HEK293 (cell line): ENCODE data around the gene PACSIN2.
A peak's percentile ranks its signal among the peaks of the same experiment; 100 is the strongest.

Source experiments
- CTCF ChIA-PET: fragments of 350-600 bp; formaldehyde crosslinking; extraction: SDS; loops from one replicate; lab custom pipeline; 2021; ENCODE audit warnings: antibody characterized with exemption; lab: Yijun Ruan, JAX
- POLR2A ChIA-PET: fragments of 300-600 bp; formaldehyde crosslinking; extraction: SDS; loops from one replicate; lab custom pipeline; 2020; ENCODE audit warnings: antibody characterized with exemption, inconsistent platforms; lab: Yijun Ruan, JAX
- H3K27ac ChIP-seq: fragments of 200-500 bp; sonication (Bioruptor generic); 2 replicates; pipeline ENCODE4 v1.5.1; 2014; ENCODE audit warnings: low read depth, low read length, control low read depth, inconsistent platforms; ENCODE audit errors: extremely low read depth
- H3K36me3 ChIP-seq, 2 experiments: fragments of 200-500 bp in 1 of 2; sonication (Bioruptor generic) in 1 of 2; 1 replicate in 1 of 2; 2 replicates in 1 of 2; pipeline ENCODE4 v1.5.1; 2014 to 2017; ENCODE audit warnings: inconsistent platforms in 2 of 2, low read length in 2 of 2; ENCODE audit not compliant: control insufficient read depth in 2 of 2, insufficient read depth in 1 of 2
- H3K4me1 ChIP-seq: fragments of 200-500 bp; sonication (Bioruptor generic); 2 replicates; pipeline ENCODE4 v1.5.1; 2014; ENCODE audit warnings: mild to moderate bottlenecking, low read length, inconsistent platforms; ENCODE audit not compliant: control insufficient read depth, insufficient read depth
- H3K4me3 ChIP-seq: 2 replicates; pipeline ENCODE4 v1.5.1; 2011; ENCODE audit warnings: low read depth, mild to moderate bottlenecking, control low read depth, low read length, moderate library complexity
- H3K9me3 ChIP-seq: fragments of 200-500 bp; sonication (Bioruptor generic); 2 replicates; pipeline ENCODE4 v1.5.1; 2014; ENCODE audit warnings: low read depth, low read length, inconsistent platforms; ENCODE audit not compliant: control insufficient read depth, insufficient read depth
- GLI2 ChIP-seq: fragments of 450-650 bp; formaldehyde crosslinking; IDR thresholded peaks from 2 replicates; pipeline ENCODE4; 2017; ENCODE audit warnings: missing biosample characterization, missing genetic modification characterization, low read depth, borderline replicate concordance
- KLF1 ChIP-seq: fragments of 450-650 bp; formaldehyde crosslinking; IDR thresholded peaks from 2 replicates; pipeline ENCODE4 v1.5.1; 2016; ENCODE audit warnings: missing biosample characterization, missing genetic modification characterization
- KLF8 ChIP-seq: fragments of 450-650 bp; formaldehyde crosslinking; IDR thresholded peaks from 2 replicates; pipeline ENCODE4 v1.5.1; 2016; ENCODE audit warnings: missing biosample characterization, missing genetic modification characterization
- OSR2 ChIP-seq: fragments of 450-650 bp; formaldehyde crosslinking; IDR thresholded peaks from 2 replicates; pipeline ENCODE4 v1.5.1; 2016; ENCODE audit warnings: missing biosample characterization, missing genetic modification characterization
- SCRT2 ChIP-seq: fragments of 450-650 bp; formaldehyde crosslinking; IDR thresholded peaks from 2 replicates; pipeline ENCODE4 v1.5.1; 2016; ENCODE audit warnings: missing biosample characterization, missing genetic modification characterization
- ZEB2 ChIP-seq: fragments of 450-650 bp; formaldehyde crosslinking; IDR thresholded peaks from 2 replicates; pipeline ENCODE4 v1.5.1; 2016; ENCODE audit warnings: missing biosample characterization, missing genetic modification characterization
- ZFHX2 ChIP-seq: fragments of 450-650 bp; formaldehyde crosslinking; conservative IDR thresholded peaks from 2 replicates; pipeline ENCODE4 v1.5.1; 2016; ENCODE audit warnings: missing biosample characterization, missing genetic modification characterization
- ZFP69B ChIP-seq: fragments of 450-650 bp; formaldehyde crosslinking; IDR thresholded peaks from 2 replicates; pipeline ENCODE4 v1.5.1; 2016; ENCODE audit warnings: missing biosample characterization, missing genetic modification characterization
- ZIC2 ChIP-seq: fragments of 450-650 bp; formaldehyde crosslinking; IDR thresholded peaks from 2 replicates; pipeline ENCODE4 v1.5.1; 2016; ENCODE audit warnings: missing biosample characterization, missing genetic modification characterization
- ZNF16 ChIP-seq: fragments of 450-650 bp; formaldehyde crosslinking; IDR thresholded peaks from 2 replicates; pipeline ENCODE4 v1.5.1; 2016; ENCODE audit warnings: low read depth, missing biosample characterization, missing genetic modification characterization
- ZNF221 ChIP-seq: fragments of 450-650 bp; formaldehyde crosslinking; IDR thresholded peaks from 2 replicates; pipeline ENCODE4 v1.5.1; 2017; ENCODE audit warnings: missing biosample characterization, missing genetic modification characterization, borderline replicate concordance
- ZNF274 ChIP-seq, 2 experiments: fragments of 200-500 bp in 1 of 2; fragments of 450-650 bp in 1 of 2; sonication (Bioruptor generic) in 1 of 2; formaldehyde crosslinking in 1 of 2; IDR thresholded peaks; 2 replicates each; pipeline versions ENCODE4 v1.5.1 to v1.6.1; 2014 to 2016; ENCODE audit warnings: borderline replicate concordance in 1 of 2, inconsistent platforms in 1 of 2, low read length in 1 of 2, missing biosample characterization in 1 of 2, missing genetic modification characterization in 1 of 2
- ZNF350 ChIP-seq: fragments of 450-650 bp; formaldehyde crosslinking; IDR thresholded peaks from 2 replicates; pipeline ENCODE4 v1.5.0; 2017; ENCODE audit warnings: missing biosample characterization, mild to moderate bottlenecking, missing genetic modification characterization
- ZNF37A ChIP-seq: fragments of 450-650 bp; IDR thresholded peaks from 2 replicates; pipeline ENCODE4 v1.5.1; 2018; ENCODE audit warnings: missing biosample characterization, missing genetic modification characterization
- ZNF529 ChIP-seq: fragments of 450-650 bp; formaldehyde crosslinking; IDR thresholded peaks from 2 replicates; pipeline ENCODE4 v1.5.1; 2017; ENCODE audit warnings: missing genetic modification characterization, missing biosample characterization; ENCODE audit not compliant: insufficient replicate concordance
- ZNF530 ChIP-seq: fragments of 450-650 bp; formaldehyde crosslinking; IDR thresholded peaks from 2 replicates; pipeline ENCODE4 v1.5.1; 2016; ENCODE audit warnings: low read depth, missing biosample characterization, missing genetic modification characterization
- ZNF621 ChIP-seq: fragments of 450-650 bp; formaldehyde crosslinking; IDR thresholded peaks from 2 replicates; pipeline ENCODE4 v1.5.1; 2017; ENCODE audit warnings: missing biosample characterization, missing genetic modification characterization
- ZNF624 ChIP-seq: fragments of 450-650 bp; formaldehyde crosslinking; IDR thresholded peaks from 2 replicates; pipeline ENCODE4 v1.5.1; 2017; ENCODE audit warnings: missing biosample characterization, missing genetic modification characterization
- ZNF677 ChIP-seq: fragments of 450-650 bp; IDR thresholded peaks from 2 replicates; pipeline ENCODE4 v1.5.0; 2018; ENCODE audit warnings: missing biosample characterization, mild to moderate bottlenecking, missing genetic modification characterization, moderate library complexity
- ZNF791 ChIP-seq: fragments of 450-650 bp; formaldehyde crosslinking; IDR thresholded peaks from 2 replicates; pipeline ENCODE4 v1.5.1; 2016; ENCODE audit warnings: missing biosample characterization, missing genetic modification characterization
- ZNF830 ChIP-seq: fragments of 450-650 bp; IDR thresholded peaks from 2 replicates; pipeline ENCODE4 v1.5.0; 2018; ENCODE audit warnings: missing biosample characterization, missing genetic modification characterization, low read depth, mild to moderate bottlenecking, moderate library complexity
- ZSCAN5A ChIP-seq: fragments of 450-650 bp; formaldehyde crosslinking; IDR thresholded peaks from 2 replicates; pipeline ENCODE4 v1.5.1; 2016; ENCODE audit warnings: missing biosample characterization, missing genetic modification characterization
- TF ChIP-seq, protein P1 (sequence below): fragments of 450-650 bp; formaldehyde crosslinking; IDR thresholded peaks from 2 replicates; pipeline ENCODE4 v1.5.1; 2016; ENCODE audit warnings: missing biosample characterization, missing genetic modification characterization
- TF ChIP-seq, protein P2 (sequence below): fragments of 450-650 bp; formaldehyde crosslinking; IDR thresholded peaks from 2 replicates; pipeline ENCODE4 v1.5.1; 2016; ENCODE audit warnings: missing biosample characterization, missing genetic modification characterization
- TF ChIP-seq, protein P3 (sequence below): fragments of 450-650 bp; formaldehyde crosslinking; IDR thresholded peaks from 2 replicates; pipeline ENCODE4 v1.5.1; 2016; ENCODE audit warnings: missing biosample characterization, missing genetic modification characterization

The PACSIN2 gene

GRCh38 chr22:43042101-43042780, 27.3 kb upstream of the PACSIN2 start (continued):
- TF ChIP-seq ZNF529 (no peak), ZIC2 (peak; percentile 95), ZNF274 (IDR thresholded peaks at IDR 0.05; ENCODE audit: low read length) (no peak), ZNF274 (tag by site-specific recombination; IDR thresholded peaks at IDR 0.05; ENCODE audit: borderline replicate concordance) (no peak)
- TF ChIP-seq, protein P1, sequence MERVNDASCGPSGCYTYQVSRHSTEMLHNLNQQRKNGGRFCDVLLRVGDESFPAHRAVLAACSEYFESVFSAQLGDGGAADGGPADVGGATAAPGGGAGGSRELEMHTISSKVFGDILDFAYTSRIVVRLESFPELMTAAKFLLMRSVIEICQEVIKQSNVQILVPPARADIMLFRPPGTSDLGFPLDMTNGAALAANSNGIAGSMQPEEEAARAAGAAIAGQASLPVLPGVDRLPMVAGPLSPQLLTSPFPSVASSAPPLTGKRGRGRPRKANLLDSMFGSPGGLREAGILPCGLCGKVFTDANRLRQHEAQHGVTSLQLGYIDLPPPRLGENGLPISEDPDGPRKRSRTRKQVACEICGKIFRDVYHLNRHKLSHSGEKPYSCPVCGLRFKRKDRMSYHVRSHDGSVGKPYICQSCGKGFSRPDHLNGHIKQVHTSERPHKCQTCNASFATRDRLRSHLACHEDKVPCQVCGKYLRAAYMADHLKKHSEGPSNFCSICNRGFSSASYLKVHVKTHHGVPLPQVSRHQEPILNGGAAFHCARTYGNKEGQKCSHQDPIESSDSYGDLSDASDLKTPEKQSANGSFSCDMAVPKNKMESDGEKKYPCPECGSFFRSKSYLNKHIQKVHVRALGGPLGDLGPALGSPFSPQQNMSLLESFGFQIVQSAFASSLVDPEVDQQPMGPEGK = no peak

DNA sequence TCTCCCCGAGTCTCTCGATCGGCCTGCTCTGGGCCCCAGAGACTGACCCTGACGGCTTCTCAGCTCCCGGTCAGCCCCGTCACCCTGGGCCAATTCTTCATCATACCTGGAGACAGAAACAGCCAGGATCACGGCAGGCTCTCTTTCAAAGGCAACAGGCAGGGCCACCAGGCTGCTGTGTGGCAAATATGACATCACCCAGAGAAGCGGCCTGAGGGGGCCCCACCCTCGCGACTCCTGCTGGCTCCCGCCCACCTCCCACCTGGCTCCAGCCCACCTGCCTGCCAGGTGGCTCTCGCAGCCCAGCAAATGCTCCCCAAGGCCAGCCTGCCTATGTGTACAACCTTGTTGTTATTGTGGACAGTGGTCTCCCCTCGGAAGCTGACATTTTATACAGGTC, 24.9 kb upstream of the PACSIN2 start:
- Histone ChIP-seq H3K4me3 (no peak overlapping the region), H3K4me1 (no peaks in the 10 kb centered on the region)
- CTCF ChIA-PET = interaction anchor here (0.5 to 2.5 kb wide), 5 partner anchors 11 to 143 kb away, joined by 3 to 10 read pairs (median 3); no protein-coding TSS in a partner anchor
- 0 out of 2 replicates have a peak, but pooled peaks have one; percentile 52 for TF ChIP-seq ZIC2
- no peak for TF ChIP-seq ZNF37A (tag by site-specific recombination)
- TF ChIP-seq ZSCAN5A (tag by site-specific recombination) = no peak
- TF ChIP-seq GLI2 = no peak
- TF ChIP-seq KLF1 (tag by site-specific recombination) = peak; percentile 56
- TF ChIP-seq KLF8 = 0 out of 2 replicates have a peak, but pooled peaks have one; percentile 31
- TF ChIP-seq ZNF791 (tag by site-specific recombination) = no peak
- TF ChIP-seq ZFP69B = peak; percentile 57
- TF ChIP-seq ZNF16 (tag by site-specific recombination) = no peak
- TF ChIP-seq ZEB2 (tag by site-specific recombination) = no peak
- TF ChIP-seq ZNF624 (tag by site-specific recombination) = no peak
- no peak for TF ChIP-seq ZNF221 (tag by site-specific recombination)
- TF ChIP-seq ZNF830 (tag by site-specific recombination) = no peak
- no peak for TF ChIP-seq OSR2 (tag by site-specific recombination)
- TF ChIP-seq, protein P2, sequence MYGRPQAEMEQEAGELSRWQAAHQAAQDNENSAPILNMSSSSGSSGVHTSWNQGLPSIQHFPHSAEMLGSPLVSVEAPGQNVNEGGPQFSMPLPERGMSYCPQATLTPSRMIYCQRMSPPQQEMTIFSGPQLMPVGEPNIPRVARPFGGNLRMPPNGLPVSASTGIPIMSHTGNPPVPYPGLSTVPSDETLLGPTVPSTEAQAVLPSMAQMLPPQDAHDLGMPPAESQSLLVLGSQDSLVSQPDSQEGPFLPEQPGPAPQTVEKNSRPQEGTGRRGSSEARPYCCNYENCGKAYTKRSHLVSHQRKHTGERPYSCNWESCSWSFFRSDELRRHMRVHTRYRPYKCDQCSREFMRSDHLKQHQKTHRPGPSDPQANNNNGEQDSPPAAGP (tag by site-specific recombination) = no peak
- no peak for TF ChIP-seq ZNF621
- no peak for TF ChIP-seq ZNF350 (tag by site-specific recombination)
- TF ChIP-seq SCRT2 (tag by site-specific recombination) = peak; percentile 35; the same call in 1 of the 2 replicates
- no peak for TF ChIP-seq ZNF530 (tag by site-specific recombination)
- TF ChIP-seq, protein P3, sequence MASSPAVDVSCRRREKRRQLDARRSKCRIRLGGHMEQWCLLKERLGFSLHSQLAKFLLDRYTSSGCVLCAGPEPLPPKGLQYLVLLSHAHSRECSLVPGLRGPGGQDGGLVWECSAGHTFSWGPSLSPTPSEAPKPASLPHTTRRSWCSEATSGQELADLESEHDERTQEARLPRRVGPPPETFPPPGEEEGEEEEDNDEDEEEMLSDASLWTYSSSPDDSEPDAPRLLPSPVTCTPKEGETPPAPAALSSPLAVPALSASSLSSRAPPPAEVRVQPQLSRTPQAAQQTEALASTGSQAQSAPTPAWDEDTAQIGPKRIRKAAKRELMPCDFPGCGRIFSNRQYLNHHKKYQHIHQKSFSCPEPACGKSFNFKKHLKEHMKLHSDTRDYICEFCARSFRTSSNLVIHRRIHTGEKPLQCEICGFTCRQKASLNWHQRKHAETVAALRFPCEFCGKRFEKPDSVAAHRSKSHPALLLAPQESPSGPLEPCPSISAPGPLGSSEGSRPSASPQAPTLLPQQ = peak; percentile 64
- TF ChIP-seq ZNF677 = no peak
- peak; percentile 81 for TF ChIP-seq ZFHX2

More for the DNA sequence above, 24.9 kb upstream of the PACSIN2 start:
- no peaks in the 10 kb centered on the region for H3K9me3 ChIP-seq
- H3K36me3 ChIP-seq = no peaks in the 10 kb centered on the region
- POLR2A ChIA-PET = interaction anchor here (1.0 kb wide), 1 partner anchor 25 kb away, joined by 7 read pairs; the partner anchor contains the start of gene PACSIN2
- H3K27ac ChIP-seq = no peak overlapping the region
